Measurements from ENCODE around the gene CATSPER1. TPM values are rescaled to one million over a fixed set of nuclear protein-coding genes. Genes with fewer than 3 reads are reported as not detected.
A peak's percentile ranks its signal among the peaks of the same experiment; 100 is the strongest.

Gene CATSPER1
- total and polyA plus RNA-seq, 2 of the 13 experiments (the other 11 are each of a cell fraction or from before 2014, with no cell fraction given) = 0.17 TPM; not detected in 1

- TF ChIP-seq ZBTB33 (CRISPR knock-in tag; IDR thresholded peaks at IDR 0.05) (peak; percentile 68; the same call in 1 of the 2 replicates), MIER3 (CRISPR knock-in tag; IDR thresholded peaks at IDR 0.05; ENCODE audit: borderline replicate concordance) (no peak), KAT8 (CRISPR knock-in tag; IDR thresholded peaks at IDR 0.05) (peak; percentile 44; the same call in 1 of the 2 replicates), HDAC1 (CRISPR knock-in tag; IDR thresholded peaks at IDR 0.05) (peak; percentile 67; the same call in 1 of the 2 replicates), HNRNPL (IDR thresholded peaks at IDR 0.05; ENCODE audit: low read depth, low read length) (no peak), SOX13 (IDR thresholded peaks at IDR 0.05) (no peak), SOX13 (CRISPR knock-in tag; conservative IDR thresholded peaks at IDR 0.05 in 1 of 2, IDR thresholded peaks at IDR 0.05 in 1 of 2) (0 out of 4 replicates have a peak, but pooled peaks of 1 of the 2 experiments have one; percentile 23), ZNF550 (CRISPR knock-in tag; IDR thresholded peaks at IDR 0.05; ENCODE audit: borderline replicate concordance) (no peak), BRF2 (CRISPR knock-in tag; IDR thresholded peaks at IDR 0.05) (no peak), SNAPC2 (CRISPR knock-in tag; IDR thresholded peaks at IDR 0.05) (no peak), TCF12 (IDR thresholded peaks at IDR 0.05) (no peak), TCF12 (CRISPR knock-in tag; IDR thresholded peaks at IDR 0.05) (0 out of 2 replicates have a peak, but pooled peaks have one; percentile 10), ELF1 (CRISPR knock-in tag; IDR thresholded peaks at IDR 0.05) (peak; percentile 19; the same call in 1 of the 2 replicates), KLF12 (CRISPR knock-in tag; IDR thresholded peaks at IDR 0.05; ENCODE audit: borderline replicate concordance) (no peak), ZNF691 (CRISPR knock-in tag; IDR thresholded peaks at IDR 0.05; ENCODE audit: borderline replicate concordance, low read depth) (peak; percentile 61; the same call in 1 of the 2 replicates), ZNF12 (CRISPR knock-in tag; IDR thresholded peaks at IDR 0.05) (no peak), FOXC1 (CRISPR knock-in tag; IDR thresholded peaks at IDR 0.05; ENCODE audit: borderline replicate concordance) (no peak), ZNF124 (CRISPR knock-in tag; IDR thresholded peaks at IDR 0.05) (no peak), PAXIP1 (CRISPR knock-in tag; conservative IDR thresholded peaks at IDR 0.05) (0 out of 2 replicates have a peak, but pooled peaks have one; percentile 14)
- TF ChIP-seq, protein P1, sequence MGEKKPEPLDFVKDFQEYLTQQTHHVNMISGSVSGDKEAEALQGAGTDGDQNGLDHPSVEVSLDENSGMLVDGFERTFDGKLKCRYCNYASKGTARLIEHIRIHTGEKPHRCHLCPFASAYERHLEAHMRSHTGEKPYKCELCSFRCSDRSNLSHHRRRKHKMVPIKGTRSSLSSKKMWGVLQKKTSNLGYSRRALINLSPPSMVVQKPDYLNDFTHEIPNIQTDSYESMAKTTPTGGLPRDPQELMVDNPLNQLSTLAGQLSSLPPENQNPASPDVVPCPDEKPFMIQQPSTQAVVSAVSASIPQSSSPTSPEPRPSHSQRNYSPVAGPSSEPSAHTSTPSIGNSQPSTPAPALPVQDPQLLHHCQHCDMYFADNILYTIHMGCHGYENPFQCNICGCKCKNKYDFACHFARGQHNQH (CRISPR knock-in tag; IDR thresholded peaks at IDR 0.05) = 0 out of 2 replicates have a peak, but pooled peaks have one; percentile 37
These were observed 43.7 kb upstream of the CATSPER1 start, which contains the start of gene PACS1 (continued) for GRCh38 chr11:66069715-66070603.
